Liver (tissue), 5 donors: Measurements from ENCODE around the gene MAPKBP1. TPM values are rescaled to one million over a fixed set of nuclear protein-coding genes. Genes with fewer than 3 reads are reported as not detected.

Source experiments
- polyA plus RNA-seq, 2 donors: library from polyadenylated mRNA; stranded (reverse) in 1 of 2; unstranded in 1 of 2; fragments of 200-250 nt in 1 of 2; fragments of >200 nt in 1 of 2; fragmentation: Nextera tagmentation in 1 of 2; extraction: Ambion mirVana in 1 of 2; gene quantifications; one replicate each; pipeline versions ENCODE4 v1.2.1 to v1.2.3, GENCODE V29; 2013 to 2015
- small RNA-seq: library from RNA; depleted of rRNA; stranded (forward); fragments of <200 nt; gene quantifications from one replicate; pipeline ENCODE3, GENCODE V24; 2014
- total RNA-seq, 2 donors: library from RNA; depleted of rRNA; stranded (reverse); fragments of >200 nt; gene quantifications; one replicate each; pipeline ENCODE4 v1.2.3, GENCODE V29; 2014
- donor health status: healthy.
- donor health status: healthy.
- donor health status: healthy.

Gene MAPKBP1
- total and polyA plus RNA-seq, 4 donors: 0.89 to 10.3 (median 2.7) TPM

Small RNAs within 50 kb of the gene (small RNA-seq; reads per million reads assigned to genes)
- not detected for gene JMJD7-PLA2G4B
- not detected for gene MIR4310
- not detected for gene RNA5SP393

Other genes starting within 250 kb of the MAPKBP1 start
- gene RPAP1, start 230.2 kb upstream of the MAPKBP1 start, total RNA-seq: 10 to 100 TPM in 1 of 2 donors, 1 to 10 TPM in 1; 7.8 to 12.2 TPM
- gene RPAP1, start 230.2 kb upstream of the MAPKBP1 start, polyA plus RNA-seq: 1 to 10 TPM; 6.4 to 9.7 TPM
- gene TYRO3, start 215.3 kb upstream of the MAPKBP1 start, total RNA-seq: 1 to 10 TPM; 2.2 to 2.3 TPM
- 1 to 10 TPM; 1.1 to 2.3 TPM for gene TYRO3, start 215.3 kb upstream of the MAPKBP1 start, polyA plus RNA-seq
- gene MGA, start 114.1 kb upstream of the MAPKBP1 start, total RNA-seq: 10 to 100 TPM; 17.3 to 33.5 TPM
- 1 to 10 TPM; 2.1 to 9.1 TPM for gene MGA, start 114.1 kb upstream of the MAPKBP1 start, polyA plus RNA-seq
- 1 to 10 TPM in 1 of 2 donors, under 1 TPM in 1; 0.75 to 4.9 TPM for gene JMJD7, start 53.6 kb downstream of the MAPKBP1 start, total RNA-seq
- gene JMJD7, start 53.6 kb downstream of the MAPKBP1 start, polyA plus RNA-seq: 1 to 10 TPM; 5.9 TPM
- 1 to 10 TPM in 1 of 2 donors, under 1 TPM in 1; 0.33 to 3.2 TPM for gene PLA2G4B, start 64.4 kb downstream of the MAPKBP1 start, total RNA-seq
- 1 to 10 TPM; 1.4 to 3.6 TPM for gene PLA2G4B, start 64.4 kb downstream of the MAPKBP1 start, polyA plus RNA-seq
- gene SPTBN5, start 119.6 kb downstream of the MAPKBP1 start, total RNA-seq: 1 to 10 TPM in 1 of 2 donors, under 1 TPM in 1; 0.14 to 1.7 TPM
- under 1 TPM; 0.12 to 0.19 TPM for gene SPTBN5, start 119.6 kb downstream of the MAPKBP1 start, polyA plus RNA-seq
- gene EHD4, start 198.1 kb downstream of the MAPKBP1 start, total RNA-seq: 1 to 10 TPM; 5.1 to 10.0 TPM
- 1 to 10 TPM; 3.3 to 7.3 TPM for gene EHD4, start 198.1 kb downstream of the MAPKBP1 start, polyA plus RNA-seq
- not detected for gene PLA2G4E, start 246.6 kb downstream of the MAPKBP1 start, total RNA-seq
- gene PLA2G4E, start 246.6 kb downstream of the MAPKBP1 start, polyA plus RNA-seq: not detected